Upper lobe of right lung (tissue), 1 donor: ENCODE measurements around the gene LAMTOR2. TPM values are rescaled to one million over a fixed set of nuclear protein-coding genes. Genes with fewer than 3 reads are reported as not detected.

Source experiments
- ATAC-seq: fragments of 200-7000 bp; cut with Tn5 transposase; one replicate; pipeline ENCODE4 v1.9.1; 2020; ENCODE audit warnings: mild to moderate bottlenecking, moderate library complexity
- DNase-seq: peaks from one replicate; pipeline ENCODE4 v3.0.0-alpha.2; 2020
- H3K27ac ChIP-seq: fragments of 200-600 bp; one replicate; pipeline ENCODE4 v1.8.0; 2022
- H3K27me3 ChIP-seq: fragments of 200-600 bp; one replicate; pipeline ENCODE4 v1.8.0; 2022; ENCODE audit warnings: mild to moderate bottlenecking
- H3K36me3 ChIP-seq: fragments of 200-600 bp; one replicate; pipeline ENCODE4 v1.8.0; 2022
- H3K4me1 ChIP-seq: fragments of 200-600 bp; one replicate; pipeline ENCODE4 v1.8.0; 2022
- H3K4me3 ChIP-seq: fragments of 200-600 bp; one replicate; pipeline ENCODE4 v1.8.0; 2022; ENCODE audit warnings: mild to moderate bottlenecking
- H3K9me3 ChIP-seq: fragments of 200-600 bp; one replicate; pipeline ENCODE4 v1.8.0; 2022
- intact Hi-C: fragments of 100-400 bp; cut with DNase I; formaldehyde crosslinking; loops from one replicate; pipeline ENCODE4 v1.11.0; 2022
- total RNA-seq: library from RNA; stranded (reverse); fragmentation: NEBNext Ultra II Directional; extraction: Animal tissue kit (Norgen Biotek cat#: 25700); gene quantifications from one replicate; pipeline ENCODE4 v1.2.1, GENCODE V29; 2021
- TF ChIP-seq, protein P1 (sequence below): fragments of 200-600 bp; IDR thresholded peaks from one replicate; pipeline ENCODE4 v1.8.0; 2022; ENCODE audit warnings: antibody characterized with exemption
- donor health status: DM: no; HTN: yes; CAD: no; lungs with severe emphysema.

The LAMTOR2 gene
- total RNA-seq, 1 donor from 2014 or later: 49.7 TPM

DNA sequence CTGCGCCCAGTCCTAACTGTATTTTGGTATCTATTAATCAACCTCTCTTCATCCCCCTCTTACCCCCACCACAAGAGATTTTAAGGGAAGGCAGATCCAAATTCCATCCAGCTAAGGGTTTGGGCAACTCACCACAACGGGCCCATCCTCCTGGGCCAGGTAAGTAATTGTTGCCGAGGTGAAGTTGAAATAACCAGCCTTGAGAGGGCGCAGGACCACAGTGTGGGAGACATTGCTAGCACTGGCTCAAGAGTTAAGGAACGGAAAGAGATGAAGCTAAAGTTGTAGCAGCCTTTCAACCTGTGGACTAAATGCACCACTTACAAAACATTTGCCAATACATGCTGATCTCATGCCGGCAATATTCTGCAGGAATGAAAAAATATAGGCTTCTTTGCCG lies 39.8 kb upstream of the LAMTOR2 start:
- Histone ChIP-seq H3K4me1 (peaks cover 12% of the 10 kb centered on the region), H3K9me3 (no peaks in the 10 kb centered on the region), H3K4me3 (no peak overlapping the region), H3K36me3 (peaks cover 93% of the 10 kb centered on the region), H3K27ac (no peak overlapping the region), H3K27me3 (no peaks in the 10 kb centered on the region)
- TF ChIP-seq, protein P1, sequence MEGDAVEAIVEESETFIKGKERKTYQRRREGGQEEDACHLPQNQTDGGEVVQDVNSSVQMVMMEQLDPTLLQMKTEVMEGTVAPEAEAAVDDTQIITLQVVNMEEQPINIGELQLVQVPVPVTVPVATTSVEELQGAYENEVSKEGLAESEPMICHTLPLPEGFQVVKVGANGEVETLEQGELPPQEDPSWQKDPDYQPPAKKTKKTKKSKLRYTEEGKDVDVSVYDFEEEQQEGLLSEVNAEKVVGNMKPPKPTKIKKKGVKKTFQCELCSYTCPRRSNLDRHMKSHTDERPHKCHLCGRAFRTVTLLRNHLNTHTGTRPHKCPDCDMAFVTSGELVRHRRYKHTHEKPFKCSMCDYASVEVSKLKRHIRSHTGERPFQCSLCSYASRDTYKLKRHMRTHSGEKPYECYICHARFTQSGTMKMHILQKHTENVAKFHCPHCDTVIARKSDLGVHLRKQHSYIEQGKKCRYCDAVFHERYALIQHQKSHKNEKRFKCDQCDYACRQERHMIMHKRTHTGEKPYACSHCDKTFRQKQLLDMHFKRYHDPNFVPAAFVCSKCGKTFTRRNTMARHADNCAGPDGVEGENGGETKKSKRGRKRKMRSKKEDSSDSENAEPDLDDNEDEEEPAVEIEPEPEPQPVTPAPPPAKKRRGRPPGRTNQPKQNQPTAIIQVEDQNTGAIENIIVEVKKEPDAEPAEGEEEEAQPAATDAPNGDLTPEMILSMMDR: no peak
- intact Hi-C loops: no loop called here
- ATAC-seq: no peak
- DNase-seq: no peak

DNA sequence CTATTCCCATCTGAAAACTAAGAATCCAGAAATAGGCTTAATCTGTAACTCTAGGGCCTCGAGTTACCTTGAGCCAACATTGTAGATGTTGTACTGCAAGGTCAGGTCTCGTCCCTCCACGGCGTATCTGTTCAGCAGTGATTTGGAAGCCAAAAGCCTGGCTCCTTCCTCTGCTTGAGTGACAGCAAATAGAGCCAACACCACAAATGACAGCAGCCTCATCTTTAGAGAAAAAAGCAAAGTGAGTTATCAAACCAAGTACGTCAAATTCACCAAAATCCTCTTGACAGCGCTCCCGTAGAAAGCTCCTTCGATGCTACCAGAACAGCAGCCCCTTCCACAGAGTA lies 34.7 kb upstream of the LAMTOR2 start:
- intact Hi-C loops: no loop called here
- Histone ChIP-seq H3K4me1 (peaks cover 18% of the 10 kb centered on the region), H3K4me3 (peak overlapping the region; percentile 95), H3K27me3 (no peaks in the 10 kb centered on the region), H3K9me3 (no peaks in the 10 kb centered on the region), H3K27ac (peak overlapping the region; percentile 93), H3K36me3 (peaks cover 42% of the 10 kb centered on the region)
- TF ChIP-seq, protein P1: no peak
- no peak for ATAC-seq
- no peak for DNase-seq

DNA sequence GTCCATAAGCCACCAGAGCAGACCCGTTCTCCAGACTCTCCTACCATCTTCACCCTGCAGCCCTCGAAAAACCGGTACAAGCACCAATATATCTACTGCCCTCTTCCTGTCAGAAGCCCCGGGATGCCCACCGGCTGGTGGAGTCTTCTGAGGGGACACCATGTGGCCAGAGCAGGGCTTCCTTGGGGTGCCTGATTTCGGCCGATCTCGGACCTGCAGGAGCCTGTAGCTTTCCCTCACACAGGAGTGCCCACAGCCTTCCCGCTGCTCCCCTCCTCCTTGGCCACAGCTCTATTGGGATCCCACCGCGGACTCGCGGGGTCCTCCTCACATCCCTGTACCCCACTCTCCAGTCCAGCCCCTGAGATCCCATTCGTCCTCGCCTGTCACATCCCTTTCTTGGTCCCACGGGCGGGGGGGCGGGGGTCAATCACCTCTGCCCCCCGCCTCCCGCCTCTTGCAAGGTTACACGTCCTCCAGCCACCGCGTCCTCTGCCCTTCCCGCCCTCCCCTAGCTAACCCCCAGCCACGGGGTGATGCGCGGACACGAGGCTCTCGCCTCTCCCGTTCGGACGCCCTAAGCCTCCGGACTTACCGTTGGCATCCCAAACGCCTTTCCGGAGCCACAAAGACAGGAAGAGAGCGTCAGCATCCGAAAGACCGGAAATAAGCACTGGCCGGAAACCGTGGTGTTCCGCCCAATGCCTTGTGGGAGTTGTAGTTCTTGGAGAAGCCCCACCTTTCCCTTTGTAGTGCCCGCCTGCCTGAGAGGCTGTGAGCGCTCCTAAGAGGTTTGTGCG lies 34.1 kb upstream of the LAMTOR2 start, which contains the start of gene SSR2:
Gene SSR2 (minus strand): TSS at position 659 of the 800 bp plus-strand sequence. CDS start 784 bp downstream, outside the sequence.
- Histone ChIP-seq H3K4me1 (peaks cover 18% of the 10 kb centered on the region), H3K4me3 (peak within 1 kb of the TSS; percentile 95), H3K27ac (peak within 1 kb of the TSS; percentile 93), H3K27me3 (no peaks in the 10 kb centered on the region), H3K36me3 (peaks cover 38% of the 10 kb centered on the region), H3K9me3 (no peaks in the 10 kb centered on the region)
- DNase-seq (peak; percentile 88), ATAC-seq (peak; percentile 99)
- TF ChIP-seq, protein P1: no peak
- intact Hi-C loops: no loop called here

DNA sequence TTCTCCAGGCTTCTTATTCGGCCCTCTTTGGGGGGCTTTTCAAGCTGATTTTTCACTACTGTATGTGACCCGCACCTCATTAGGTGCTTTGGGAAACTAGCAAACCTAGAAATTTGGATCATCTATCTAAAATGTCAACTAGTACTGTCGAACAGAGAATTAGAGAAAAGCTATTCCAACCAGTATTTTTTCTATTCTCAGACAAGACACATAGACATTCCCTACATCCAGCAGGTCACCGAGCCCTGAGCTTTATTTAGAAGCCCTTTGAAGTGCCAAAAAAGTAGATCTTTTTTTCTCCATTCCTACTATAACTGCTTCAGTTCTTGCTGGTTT lies 33.5 kb upstream of the LAMTOR2 start:
- no peaks in the 10 kb centered on the region for H3K9me3 ChIP-seq
- ATAC-seq: no peak
- intact Hi-C loops: no loop called here
- peak overlapping the region; percentile 95 for H3K4me3 ChIP-seq
- H3K27ac ChIP-seq: peak overlapping the region; percentile 93
- H3K27me3 ChIP-seq: no peaks in the 10 kb centered on the region
- H3K4me1 ChIP-seq: peaks cover 18% of the 10 kb centered on the region
- no peak for DNase-seq
- peaks cover 35% of the 10 kb centered on the region for H3K36me3 ChIP-seq
- TF ChIP-seq, protein P1: no peak

DNA sequence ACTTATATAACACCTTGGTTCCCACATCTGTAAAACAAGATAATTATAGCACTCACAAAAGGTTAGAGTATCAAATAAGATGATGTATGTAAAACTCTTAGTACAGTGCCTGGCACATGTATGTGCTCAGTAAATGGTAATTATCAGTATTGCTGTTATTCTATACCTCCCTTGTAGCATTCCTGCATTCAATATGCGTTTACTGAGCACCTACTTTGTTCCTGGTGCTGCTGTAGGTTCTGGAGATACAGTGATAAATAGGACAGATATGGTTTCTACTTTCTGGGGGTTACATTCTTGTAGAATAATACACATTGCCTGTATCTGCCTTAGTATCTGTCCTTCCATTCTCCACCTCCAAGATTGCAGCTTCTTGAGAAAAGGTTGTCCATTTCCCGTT lies 32.6 kb upstream of the LAMTOR2 start:
- TF ChIP-seq, protein P1: no peak

More for the DNA sequence above, 32.6 kb upstream of the LAMTOR2 start:
- ATAC-seq (no peak), DNase-seq (no peak)
- Histone ChIP-seq H3K27ac (no peak overlapping the region), H3K9me3 (no peaks in the 10 kb centered on the region), H3K36me3 (peaks cover 26% of the 10 kb centered on the region), H3K4me1 (peaks cover 18% of the 10 kb centered on the region), H3K4me3 (no peak overlapping the region), H3K27me3 (no peaks in the 10 kb centered on the region)
- intact Hi-C loops: no loop called here
